Renal cortex interstitium (tissue), 11 donors: ENCODE measurements around the gene SLC25A44. TPM values are rescaled to one million over a fixed set of nuclear protein-coding genes. Genes with fewer than 3 reads are reported as not detected.
"Not testable (repeated sequence)": the region's sequence is repeated elsewhere in the genome, so short reads cannot be mapped to it uniquely, and the experiment has no call there.

Experiments
- DNase-seq, 11 donors: peaks; one replicate each; pipeline ENCODE4 v3.0.0-alpha.2; 2013; ENCODE audit warnings: low read depth in 9 of 11, low spot score in 4 of 11; ENCODE audit errors: extremely low read depth in 1 of 11
- polyA plus RNA-seq, 3 donors: library from polyadenylated mRNA; unstranded; fragments of 120-200 nt; gene quantifications; one replicate each; pipeline ENCODE4 v1.2.1, GENCODE V29; 2013; ENCODE audit not compliant: insufficient read length in 3 of 3

The SLC25A44 gene
- polyA plus RNA-seq, 3 donors: 26.1 to 36.0 (median 32.3) TPM

DNA sequence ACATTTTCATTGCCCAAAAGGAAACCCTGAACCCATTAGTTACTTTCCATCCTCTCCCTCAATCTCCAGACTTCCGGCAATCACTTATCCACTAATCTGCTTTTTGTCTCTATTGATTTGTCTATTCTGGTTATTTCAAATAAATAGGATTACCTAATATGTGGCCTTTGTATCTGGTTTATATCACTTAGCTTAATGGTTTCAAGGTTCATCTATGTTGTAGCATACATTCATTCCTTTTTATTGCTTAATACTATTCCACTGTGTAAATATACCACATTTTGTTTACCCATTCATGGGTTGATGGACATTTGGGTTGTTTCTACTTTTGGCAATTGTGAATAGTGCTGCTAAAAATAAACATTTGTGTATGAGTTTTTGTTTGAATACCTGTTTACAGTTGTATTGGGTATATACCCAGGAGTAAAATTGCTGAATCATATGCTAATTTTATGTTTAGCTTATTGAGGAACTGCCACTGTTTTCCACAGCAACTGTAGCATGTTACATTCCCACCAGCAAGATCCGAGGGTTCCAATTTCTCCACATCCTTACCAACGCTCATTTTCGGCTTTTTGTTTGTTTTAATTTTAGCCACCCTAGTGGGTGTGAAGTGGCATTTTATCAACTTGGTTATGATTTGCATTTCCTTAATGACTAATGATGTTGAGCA is 2.5 kb upstream of the SLC25A44 start:
- no peak for DNase-seq

DNA sequence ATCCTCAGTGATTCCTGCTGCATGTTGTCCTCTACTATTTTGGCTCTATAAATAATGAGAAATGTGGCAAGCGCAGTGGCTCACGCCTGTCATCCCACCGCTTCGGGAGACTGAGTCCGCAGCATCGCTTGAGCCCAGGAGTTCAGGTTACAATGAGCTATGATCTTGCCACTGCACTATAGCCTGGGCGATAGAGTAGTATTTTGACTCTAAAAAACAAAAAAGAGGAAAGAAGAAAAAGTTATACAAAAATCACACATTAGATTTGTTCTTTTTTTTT is 756 bp upstream of the SLC25A44 start:
- no peak for DNase-seq

DNA sequence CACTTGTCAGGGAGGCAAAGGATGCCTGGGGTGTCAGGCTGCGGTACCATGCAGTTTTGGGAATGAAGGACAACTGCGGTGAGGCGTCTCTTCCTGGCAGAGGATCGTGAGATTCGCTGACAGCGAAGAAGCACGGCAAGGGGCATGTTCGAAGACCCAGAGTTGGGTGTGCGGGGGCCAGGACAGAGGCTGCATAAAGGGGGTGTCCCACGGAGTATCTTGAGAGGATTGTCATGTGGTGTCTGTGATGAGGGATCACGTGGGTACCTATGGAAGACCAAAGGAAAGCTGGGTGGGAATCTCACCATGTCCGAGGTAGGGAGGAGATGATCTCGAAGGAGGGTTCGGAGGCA is 372 bp downstream of the SLC25A44 start:
- no peak for DNase-seq

GRCh38 chr1:156195853-156196252 is 1.9 kb downstream of the SLC25A44 start:
- no peak for DNase-seq

DNA sequence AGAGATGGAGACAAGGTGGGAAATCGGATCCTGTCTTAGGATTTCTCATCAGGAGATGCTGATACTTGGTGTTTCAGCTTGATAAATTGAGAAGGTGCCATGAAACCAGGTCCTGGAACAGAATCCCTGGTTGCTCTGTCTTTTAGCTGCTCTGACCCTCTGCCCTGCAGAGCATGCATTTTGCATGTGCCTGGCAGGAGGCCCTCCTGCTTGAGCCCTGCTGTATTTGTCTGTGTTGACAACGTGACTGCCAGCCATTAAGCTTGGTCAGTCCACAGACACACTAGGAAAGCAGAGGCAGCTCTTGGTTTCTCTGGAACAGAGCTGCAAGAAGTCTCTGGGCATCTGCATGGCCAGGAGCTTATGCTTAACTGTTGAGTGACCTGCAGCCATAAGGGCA is 2.5 kb downstream of the SLC25A44 start:
- DNase-seq: no peak

- no peak for DNase-seq
Observed at GRCh38 chr1:156198831-156199349, 5.0 kb downstream of the SLC25A44 start.

- DNase-seq: no peak
Observed at GRCh38 chr1:156200044-156200443, 6.1 kb downstream of the SLC25A44 start.

GRCh38 chr1:156203331-156203730 is 9.4 kb downstream of the SLC25A44 start:
- DNase-seq: no peak

DNA sequence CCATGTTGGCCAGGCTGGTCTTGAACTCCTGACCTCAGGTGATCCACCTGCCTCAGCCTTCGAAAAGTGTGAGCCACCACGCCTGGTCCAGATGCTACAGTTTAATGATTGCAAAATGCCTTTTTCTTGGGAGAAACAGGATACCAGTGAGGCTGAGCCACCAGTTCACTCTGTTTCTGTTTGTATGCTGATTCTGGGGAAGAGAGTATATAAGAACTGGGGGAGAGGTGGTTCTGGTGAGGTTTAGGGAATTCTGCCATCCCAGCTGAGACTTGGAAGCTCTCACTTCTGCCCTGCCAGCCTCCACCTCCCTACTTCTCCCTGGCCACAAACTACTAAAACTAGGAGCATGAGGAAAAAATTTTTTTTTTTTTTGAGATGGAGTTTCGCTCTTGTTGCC is 10.8 kb downstream of the SLC25A44 start:
- DNase-seq: no peak

DNA sequence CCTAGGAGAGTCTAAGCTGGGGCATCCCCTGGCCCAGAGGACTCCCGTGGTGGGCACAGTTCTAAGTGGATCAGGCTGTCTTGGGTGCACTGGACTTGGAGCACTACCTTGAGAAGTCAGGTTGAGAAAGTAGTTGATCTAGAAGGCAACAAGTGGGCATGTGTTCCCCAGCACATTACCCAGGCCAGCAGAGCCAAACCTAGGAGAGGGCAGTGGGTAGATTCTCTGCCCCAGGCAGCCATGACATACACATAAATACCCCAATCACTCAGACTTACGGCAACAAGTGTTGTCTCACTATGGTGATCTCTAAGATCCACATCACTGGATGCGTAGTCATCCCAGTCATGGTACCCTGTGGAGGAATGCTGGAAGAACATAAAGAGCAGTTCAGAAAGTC is 17.3 kb downstream of the SLC25A44 start:
- no peak for DNase-seq

GRCh38 chr1:156212130-156212529 is 18.2 kb downstream of the SLC25A44 start:
- no peak for DNase-seq

- DNase-seq: peak; percentile 88 to 97 (median 94)
Observed at GRCh38 chr1:156212833-156213643, 19.1 kb downstream of the SLC25A44 start, which contains the start of gene PMF1. Gene PMF1, plus strand, starts transcription at chr1:156213007. Its CDS starts 9 bp downstream, at chr1:156213016.

- no peak for DNase-seq
Observed at GRCh38 chr1:156213644-156213966, 19.7 kb downstream of the SLC25A44 start.

GRCh38 chr1:156214024-156214748 is 20.3 kb downstream of the SLC25A44 start:
- no peak for DNase-seq

DNA sequence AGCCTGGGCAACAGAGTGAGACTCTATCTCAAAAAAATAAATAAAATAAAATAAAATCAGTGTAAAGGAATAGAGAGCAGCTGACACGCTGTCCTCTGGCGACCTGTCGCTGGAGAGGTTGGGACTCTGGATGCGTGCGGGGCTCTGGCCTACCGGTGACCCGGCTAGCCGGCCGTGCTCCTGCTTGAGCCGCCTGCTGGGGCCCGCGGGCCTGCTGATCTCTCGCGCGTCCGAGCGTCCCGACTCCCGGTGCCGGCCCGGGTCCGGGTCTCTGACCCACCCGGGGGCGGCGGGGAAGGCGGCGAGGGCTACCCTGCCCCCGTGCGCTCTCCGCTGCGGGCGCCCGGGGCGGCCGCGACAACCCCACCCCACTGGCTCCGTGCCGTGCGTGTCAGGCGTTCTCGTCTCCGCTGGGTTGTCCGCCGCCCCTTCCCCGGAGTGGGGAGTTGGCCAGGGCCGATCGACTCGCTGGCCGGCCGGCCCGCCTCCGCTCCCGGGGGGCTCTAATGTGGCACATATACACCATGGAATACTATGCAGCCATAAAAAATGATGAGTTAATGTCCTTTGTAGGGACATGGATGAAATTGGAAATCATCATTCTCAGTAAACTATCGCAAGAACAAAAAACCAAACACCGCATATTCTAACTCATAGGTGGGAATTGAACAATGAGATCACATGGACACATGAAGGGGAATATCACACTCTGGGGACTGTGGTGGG is 22.6 kb downstream of the SLC25A44 start:
- not testable (repeated sequence) for DNase-seq

DNA sequence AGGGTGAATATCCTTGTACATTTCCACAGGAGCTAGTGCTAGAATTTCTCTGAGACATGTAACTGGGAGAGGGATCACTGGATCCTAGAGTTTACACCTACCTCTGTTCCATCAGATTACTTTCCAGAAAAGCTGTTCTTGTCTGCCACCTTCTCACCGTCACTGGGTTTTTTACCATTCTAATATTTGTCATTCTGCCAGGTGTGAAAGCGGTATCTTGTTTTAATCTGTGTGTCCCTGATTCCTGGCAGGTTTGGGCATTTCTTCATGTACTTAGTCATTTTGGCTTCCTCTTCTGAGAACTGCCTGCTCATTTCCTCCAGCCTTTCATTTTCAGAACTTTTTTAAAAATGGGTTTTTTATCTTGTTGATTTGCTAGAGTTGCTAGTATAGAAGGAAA is 24.0 kb downstream of the SLC25A44 start:
- DNase-seq: no peak

- DNase-seq: no peak
Observed at GRCh38 chr1:156220226-156220625, 26.3 kb downstream of the SLC25A44 start.

DNA sequence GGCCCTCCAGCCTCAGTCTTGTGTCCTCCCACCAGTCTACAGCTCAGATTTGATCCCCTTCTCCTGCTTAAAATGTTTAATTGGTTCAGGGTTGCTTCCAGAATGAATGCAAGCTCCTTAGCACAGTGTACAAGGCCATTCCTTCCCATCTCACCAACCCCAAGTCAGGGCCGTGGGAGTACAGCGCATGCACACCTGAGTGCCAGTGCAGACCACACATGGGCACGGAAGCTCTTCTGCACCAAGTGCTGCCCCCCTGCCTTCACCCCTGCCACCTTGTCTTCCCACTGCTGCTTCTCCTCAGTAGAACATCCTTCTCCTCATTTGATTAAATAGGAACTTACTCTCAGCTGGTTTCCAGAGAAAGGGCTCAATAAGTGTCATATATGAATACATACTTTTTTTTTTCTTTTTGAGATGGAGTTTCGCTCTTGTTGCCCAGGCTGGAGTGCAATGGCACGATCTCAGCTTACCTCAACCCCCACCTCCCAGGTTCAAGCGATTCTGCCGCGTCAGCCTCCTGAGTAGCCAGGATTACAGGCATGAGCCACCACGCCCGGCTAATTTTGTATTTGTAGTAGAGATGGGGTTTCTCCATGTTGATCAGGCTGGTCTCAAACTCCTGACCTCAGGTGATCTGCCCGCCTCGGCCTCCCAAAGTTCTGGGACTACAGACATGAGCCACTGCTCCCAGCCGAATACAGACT is 28.2 kb downstream of the SLC25A44 start:
- no peak for DNase-seq

GRCh38 chr1:156225677-156226014 is 31.7 kb downstream of the SLC25A44 start:
- no peak for DNase-seq
